ENCODE data around the gene NFATC2.

The NFATC2 gene

GRCh38 chr20:51381557-51381956 is 161.0 kb downstream of the NFATC2 start:
- ATAC-seq (ENCODE audit: low read depth) (no peak), DNase-seq (ENCODE audit: low spot score) (peak; percentile 73)
- H3K27me3 ChIP-seq (ENCODE audit: insufficient read depth, poor library complexity, severe bottlenecking), result no peaks in the 10 kb centered on the region
- H3K36me3 ChIP-seq (ENCODE audit: low read depth), result no peaks in the 10 kb centered on the region
- TF ChIP-seq CTCF (IDR thresholded peaks at IDR 0.05; ENCODE audit: poor library complexity, severe bottlenecking), result no peak
- H3K4me3 ChIP-seq (ENCODE audit: severe bottlenecking), result no peak overlapping the region
- H3K4me1 ChIP-seq (ENCODE audit: insufficient read depth, poor library complexity, severe bottlenecking), result peaks cover 10% of the 10 kb centered on the region
- no peaks in the 10 kb centered on the region for H3K9me3 ChIP-seq (ENCODE audit: severe bottlenecking)
- no peak overlapping the region for H3K27ac ChIP-seq (ENCODE audit: poor library complexity, severe bottlenecking)

- TF ChIP-seq CTCF (IDR thresholded peaks at IDR 0.05; ENCODE audit: poor library complexity, severe bottlenecking), result no peak
- ATAC-seq (ENCODE audit: low read depth), result no peak
- peaks cover 10% of the 10 kb centered on the region for H3K4me1 ChIP-seq (ENCODE audit: insufficient read depth, poor library complexity, severe bottlenecking)
Measured at GRCh38 chr20:51380401-51381385, 161.8 kb downstream of the NFATC2 start.

GRCh38 chr20:51379601-51380341 is 162.7 kb downstream of the NFATC2 start:
- no peaks in the 10 kb centered on the region for H3K9me3 ChIP-seq (ENCODE audit: severe bottlenecking)
- no peak overlapping the region for H3K27ac ChIP-seq (ENCODE audit: poor library complexity, severe bottlenecking)
- no peaks in the 10 kb centered on the region for H3K36me3 ChIP-seq (ENCODE audit: low read depth)
- DNase-seq (ENCODE audit: low spot score) (no peak), ATAC-seq (ENCODE audit: low read depth) (no peak)
- TF ChIP-seq CTCF (IDR thresholded peaks at IDR 0.05; ENCODE audit: poor library complexity, severe bottlenecking), result no peak
- H3K4me1 ChIP-seq (ENCODE audit: insufficient read depth, poor library complexity, severe bottlenecking), result peaks cover 10% of the 10 kb centered on the region
- no peak overlapping the region for H3K4me3 ChIP-seq (ENCODE audit: severe bottlenecking)
- no peaks in the 10 kb centered on the region for H3K27me3 ChIP-seq (ENCODE audit: insufficient read depth, poor library complexity, severe bottlenecking)

More at GRCh38 chr20:51380401-51381385, 161.8 kb downstream of the NFATC2 start:
- H3K27me3 ChIP-seq (ENCODE audit: insufficient read depth, poor library complexity, severe bottlenecking), result no peaks in the 10 kb centered on the region
- H3K9me3 ChIP-seq (ENCODE audit: severe bottlenecking), result no peaks in the 10 kb centered on the region
- DNase-seq (ENCODE audit: low spot score), result peak; percentile 65
- H3K36me3 ChIP-seq (ENCODE audit: low read depth), result no peaks in the 10 kb centered on the region
- H3K27ac ChIP-seq (ENCODE audit: poor library complexity, severe bottlenecking), result no peak overlapping the region
- no peak overlapping the region for H3K4me3 ChIP-seq (ENCODE audit: severe bottlenecking)

GRCh38 chr20:51378171-51378928 is 164.2 kb downstream of the NFATC2 start:
- Histone ChIP-seq H3K27me3 (ENCODE audit: insufficient read depth, poor library complexity, severe bottlenecking) (no peaks in the 10 kb centered on the region), H3K4me1 (ENCODE audit: insufficient read depth, poor library complexity, severe bottlenecking) (peaks cover 7% of the 10 kb centered on the region), H3K27ac (ENCODE audit: poor library complexity, severe bottlenecking) (no peak overlapping the region), H3K36me3 (ENCODE audit: low read depth) (no peaks in the 10 kb centered on the region), H3K4me3 (ENCODE audit: severe bottlenecking) (no peak overlapping the region), H3K9me3 (ENCODE audit: severe bottlenecking) (no peaks in the 10 kb centered on the region)
- DNase-seq (ENCODE audit: low spot score) (peak; percentile 65), ATAC-seq (ENCODE audit: low read depth) (no peak)
- TF ChIP-seq CTCF (IDR thresholded peaks at IDR 0.05; ENCODE audit: poor library complexity, severe bottlenecking), result no peak

Data from RWPE2 (cell line).